Pancreas (tissue), 10 donors: ENCODE data around the gene PLPP1. TPM values are rescaled to one million over a fixed set of nuclear protein-coding genes. Genes with fewer than 3 reads are reported as not detected.

Source experiments
- ATAC-seq, 4 donors: fragments of 200-7000 bp; cut with Tn5 transposase; one replicate each; pipeline versions ENCODE4 v1.8.0 to v1.9.1; 2020; ENCODE audit warnings: mild to moderate bottlenecking in 4 of 4, moderate library complexity in 4 of 4
- DNase-seq, 6 donors: peaks; one replicate each; pipeline ENCODE4 v3.0.0-alpha.2; 2020
- FAIRE-seq: peaks from 2 replicates; lab custom pipeline; 2012; peaks lifted over from hg19 to GRCh38; lab: Jason Lieb, UNC
- H3K27ac ChIP-seq, 4 donors: fragments of 200-600 bp; sonication (generic); 1 replicate in 3 of 4; 2 replicates in 1 of 4; pipeline versions ENCODE4 v1.5.0 to v1.8.0; 2020
- H3K27me3 ChIP-seq, 4 donors: fragments of 200-600 bp; one replicate each; pipeline ENCODE4 v1.8.0; 2021
- H3K36me3 ChIP-seq, 3 donors: fragments of 200-600 bp; sonication (generic) in 1 of 3; one replicate each; pipeline versions ENCODE4 v1.5.0 to v1.8.0; 2020 to 2021
- H3K4me1 ChIP-seq, 3 donors: fragments of 200-600 bp; one replicate each; pipeline ENCODE4 v1.8.0; 2021
- H3K4me3 ChIP-seq, 4 donors: fragments of 200-600 bp; sonication (generic) in 2 of 4; one replicate each; pipeline versions ENCODE4 v1.5.0 to v1.8.0; 2020 to 2021
- H3K9me3 ChIP-seq, 4 donors: fragments of 200-600 bp; one replicate each; pipeline ENCODE4 v1.8.0; 2021
- CTCF ChIP-seq, 4 donors: fragments of 200-600 bp; sonication (generic) in 3 of 4; IDR thresholded peaks; one replicate each; pipeline versions ENCODE4 v1.5.0 to v1.8.0; 2021; ENCODE audit warnings: antibody characterized with exemption in 4 of 4
- WGBS, 2 donors: extraction: QIAGEN DNeasy Blood & Tissue Kit; methylation state at CpG; one replicate each; pipeline ENCODE4 v1.1.7; 2013; 5-methylcytosine and 5-hydroxymethylcytosine counted together
- intact Hi-C, 3 donors: fragments of 100-400 bp; cut with DNase I; formaldehyde crosslinking; loops; one replicate each; pipeline versions ENCODE4 v1.11.1 to v1.14.2; 2022
- polyA plus RNA-seq, 2 donors: library from polyadenylated mRNA; stranded (reverse); fragments of 200-250 nt; gene quantifications; one replicate each; pipeline ENCODE4 v1.2.3, GENCODE V29; 2013
- total RNA-seq, 6 donors: library from RNA; stranded (reverse); fragmentation: NEBNext Ultra II Directional in 4 of 6; extraction: Animal tissue kit (Norgen Biotek cat#: 25700) in 4 of 6; gene quantifications; one replicate each; pipeline versions ENCODE4 v1.2.1 to v1.2.4, GENCODE V29; 2021 to 2023
- donor health status: healthy with polysubstance abuse.
- donor health status: DM: no; HTN: no; CAD: no; lungs with moderate emphysema.
- donor health status: DM: no; HTN: no; CAD: no.
- donor health status: control.
- donor health status: control.
- donor health status: Bipolar disorder and iron deficiency.
- donor health status: DM: yes; HTN: yes; CAD: no.
- donor health status: DM: no; HTN: no; CAD: no.
- donor health status: DM: no; HTN: no; CAD: no.
- donor health status: DM: yes; HTN: yes; CAD: no.

The PLPP1 gene
- total and polyA plus RNA-seq, 8 donors = 11.5 to 34.9 (median 20.6) TPM

GRCh38 chr5:55485073-55485472 is 49.7 kb downstream of the PLPP1 start:
- H3K4me1 ChIP-seq = peaks cover 0 to 5% (median 0%) of the 10 kb centered on the region in 3 donors
- no peak overlapping the region for H3K4me3 ChIP-seq
- no peaks in the 10 kb centered on the region for H3K9me3 ChIP-seq
- DNase-seq (no peak), ATAC-seq (peak in 2 of 4 donors; percentile 20 to 55), FAIRE-seq (no peak)
- no peaks in the 10 kb centered on the region for H3K36me3 ChIP-seq
- H3K27me3 ChIP-seq = no peaks in the 10 kb centered on the region
- WGBS, 2 donors = 52 to 61% methylated on average over 3 of the region's 3 CpGs
- intact Hi-C loops = no loop called here
- H3K27ac ChIP-seq = no peak overlapping the region
- no peak for TF ChIP-seq CTCF (IDR thresholded peaks at IDR 0.05)

GRCh38 chr5:55484531-55484930 is 50.2 kb downstream of the PLPP1 start:
- FAIRE-seq (no peak), DNase-seq (no peak), ATAC-seq (no peak)
- no peak for TF ChIP-seq CTCF (IDR thresholded peaks at IDR 0.05)
- H3K27me3 ChIP-seq = no peaks in the 10 kb centered on the region
- no peaks in the 10 kb centered on the region for H3K9me3 ChIP-seq
- 100% methylated on average over 1 of the region's 1 CpG for WGBS, 2 donors
- H3K36me3 ChIP-seq = no peaks in the 10 kb centered on the region
- H3K27ac ChIP-seq = no peak overlapping the region
- intact Hi-C loops = no loop called here
- H3K4me1 ChIP-seq = peaks cover 0 to 5% (median 0%) of the 10 kb centered on the region in 3 donors
- H3K4me3 ChIP-seq = no peak overlapping the region

GRCh38 chr5:55483885-55484284 is 50.9 kb downstream of the PLPP1 start:
- Histone ChIP-seq H3K4me1 (peaks cover 0 to 5% (median 0%) of the 10 kb centered on the region in 3 donors), H3K4me3 (no peak overlapping the region), H3K36me3 (no peaks in the 10 kb centered on the region), H3K27ac (no peak overlapping the region), H3K27me3 (no peaks in the 10 kb centered on the region), H3K9me3 (no peaks in the 10 kb centered on the region)
- DNase-seq (no peak), ATAC-seq (no peak), FAIRE-seq (no peak)
- WGBS, 2 donors = 90 to 94% methylated on average over 3 of the region's 3 CpGs
- intact Hi-C loops = no loop called here
- no peak for TF ChIP-seq CTCF (IDR thresholded peaks at IDR 0.05)

- Histone ChIP-seq H3K9me3 (no peaks in the 10 kb centered on the region), H3K4me1 (peaks cover 0 to 5% (median 0%) of the 10 kb centered on the region in 3 donors), H3K27ac (no peak overlapping the region), H3K4me3 (no peak overlapping the region), H3K27me3 (no peaks in the 10 kb centered on the region), H3K36me3 (no peaks in the 10 kb centered on the region)
- WGBS, 2 donors = 89 to 90% methylated on average over 3 of the region's 3 CpGs
- intact Hi-C loops = no loop called here
- FAIRE-seq (no peak), ATAC-seq (no peak), DNase-seq (no peak)
- no peak for TF ChIP-seq CTCF (IDR thresholded peaks at IDR 0.05)
Measured at GRCh38 chr5:55481293-55481855, 53.4 kb downstream of the PLPP1 start.

GRCh38 chr5:55480781-55481180 is 54.0 kb downstream of the PLPP1 start:
- FAIRE-seq = no peak
- 93 to 94% methylated on average over 3 of the region's 3 CpGs for WGBS, 2 donors
- intact Hi-C loops = no loop called here

More at GRCh38 chr5:55480781-55481180, 54.0 kb downstream of the PLPP1 start:
- Histone ChIP-seq H3K27ac (no peak overlapping the region), H3K36me3 (no peaks in the 10 kb centered on the region), H3K4me1 (peaks cover 0 to 5% (median 0%) of the 10 kb centered on the region in 3 donors), H3K4me3 (no peak overlapping the region), H3K27me3 (no peaks in the 10 kb centered on the region), H3K9me3 (no peaks in the 10 kb centered on the region)
- ATAC-seq = no peak
- DNase-seq = no peak
- TF ChIP-seq CTCF (IDR thresholded peaks at IDR 0.05) = no peak
